ENCODE measurements around the gene GLRA1.

GRCh38 chr5:151870820-151871219 lies 53.8 kb downstream of the GLRA1 start:
- TF ChIP-seq GATA2 (IDR thresholded peaks at IDR 0.05; ENCODE audit: low read depth, low read length) (no peak), GATA3 (IDR thresholded peaks at IDR 0.05; ENCODE audit: low read depth, low read length) (no peak)
